ENCODE data around the gene EP300.
A peak's percentile ranks its signal among the peaks of the same experiment; 100 is the strongest.

EP300 gene

GRCh38 chr22:41191467-41191866 lies 99.1 kb downstream of the EP300 start:
- no peak for TF ChIP-seq CTCF (conservative IDR thresholded peaks at IDR 0.05)
- H3K27ac ChIP-seq: no peak overlapping the region

GRCh38 chr22:41193829-41194228 lies 101.4 kb downstream of the EP300 start:
- TF ChIP-seq CTCF (conservative IDR thresholded peaks at IDR 0.05): no peak

GRCh38 chr22:41197038-41197972 lies 104.9 kb downstream of the EP300 start:
- H3K27ac ChIP-seq: peak overlapping the region; percentile 58
- TF ChIP-seq CTCF (conservative IDR thresholded peaks at IDR 0.05): no peak; the same call in 1 of the 2 replicates

More at GRCh38 chr22:41193829-41194228, 101.4 kb downstream of the EP300 start:
- H3K27ac ChIP-seq: no peak overlapping the region

- peak overlapping the region; percentile 58 for H3K27ac ChIP-seq
- no peak for TF ChIP-seq CTCF (conservative IDR thresholded peaks at IDR 0.05)
Measured at GRCh38 chr22:41198027-41198580, 105.7 kb downstream of the EP300 start.

GRCh38 chr22:41201141-41201540 lies 108.7 kb downstream of the EP300 start:
- no peak for TF ChIP-seq CTCF (conservative IDR thresholded peaks at IDR 0.05)
- H3K27ac ChIP-seq: peak overlapping the region; percentile 43

GRCh38 chr22:41203118-41203517 lies 110.7 kb downstream of the EP300 start:
- no peak overlapping the region for H3K27ac ChIP-seq
- TF ChIP-seq CTCF (conservative IDR thresholded peaks at IDR 0.05): no peak

- no peak for TF ChIP-seq CTCF (conservative IDR thresholded peaks at IDR 0.05)
- no peak overlapping the region for H3K27ac ChIP-seq
Measured at GRCh38 chr22:41204066-41204465, 111.7 kb downstream of the EP300 start.
